DMS 273 treated with DMSO at 0.1 percent for 48 hours (cell line): Measurements from ENCODE around the gene PXDC1.
A peak's percentile ranks its signal among the peaks of the same experiment; 100 is the strongest.

ENCODE experiments used
- DNase-seq: peaks from one replicate; lab custom pipeline; 2025; lab: John Stamatoyannopoulos, UW

PXDC1 gene

DNA sequence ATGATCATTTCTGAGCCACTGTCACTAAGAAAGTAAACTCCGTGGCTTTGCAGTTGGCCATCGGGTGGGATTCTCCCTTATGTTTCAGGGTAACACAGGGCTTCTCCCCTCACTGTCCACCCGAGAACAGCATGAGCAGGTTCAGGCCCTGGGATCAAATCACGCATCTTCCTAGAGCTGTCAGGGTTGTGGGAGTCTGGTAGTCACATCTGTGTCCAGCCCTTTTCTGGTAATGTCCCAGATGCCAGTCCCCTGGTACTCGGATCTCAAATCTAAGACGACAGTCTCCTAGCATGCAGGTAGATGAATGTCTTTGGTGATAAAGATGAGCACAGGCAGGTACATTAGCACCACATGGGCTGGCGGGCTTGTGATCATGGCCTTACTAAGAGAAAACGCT, 4.8 kb downstream of the PXDC1 start:
- DNase-seq: no peak

DNA sequence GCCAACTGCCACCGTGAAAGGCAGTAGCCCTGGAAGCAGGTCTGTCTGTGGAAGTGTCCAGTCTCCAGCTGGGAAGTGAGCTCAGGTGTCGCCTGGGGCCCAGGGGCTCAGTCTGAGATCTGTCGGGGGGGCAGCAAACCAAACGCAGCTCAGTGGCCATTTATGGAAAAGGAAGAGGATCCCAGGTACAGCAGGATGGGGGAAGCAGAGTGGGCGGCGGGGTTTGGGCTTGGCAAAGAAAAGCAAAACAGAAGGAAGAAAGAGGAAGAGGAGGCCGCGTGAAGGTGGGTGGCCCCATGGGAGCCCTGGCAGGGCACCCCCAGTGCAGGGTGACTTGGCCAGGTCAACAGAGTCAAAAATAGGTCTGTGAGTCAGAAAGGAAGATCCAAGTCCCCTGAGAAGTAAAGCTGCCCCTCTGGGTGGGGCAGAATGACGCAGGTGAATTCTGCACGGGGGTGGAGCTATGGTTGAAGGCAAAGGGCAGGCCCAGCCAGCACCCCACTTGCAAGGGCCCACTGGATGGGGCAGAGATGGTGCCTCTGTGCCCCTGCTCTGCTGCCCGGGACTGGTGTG, 5.3 kb downstream of the PXDC1 start:
- DNase-seq: no peak

DNA sequence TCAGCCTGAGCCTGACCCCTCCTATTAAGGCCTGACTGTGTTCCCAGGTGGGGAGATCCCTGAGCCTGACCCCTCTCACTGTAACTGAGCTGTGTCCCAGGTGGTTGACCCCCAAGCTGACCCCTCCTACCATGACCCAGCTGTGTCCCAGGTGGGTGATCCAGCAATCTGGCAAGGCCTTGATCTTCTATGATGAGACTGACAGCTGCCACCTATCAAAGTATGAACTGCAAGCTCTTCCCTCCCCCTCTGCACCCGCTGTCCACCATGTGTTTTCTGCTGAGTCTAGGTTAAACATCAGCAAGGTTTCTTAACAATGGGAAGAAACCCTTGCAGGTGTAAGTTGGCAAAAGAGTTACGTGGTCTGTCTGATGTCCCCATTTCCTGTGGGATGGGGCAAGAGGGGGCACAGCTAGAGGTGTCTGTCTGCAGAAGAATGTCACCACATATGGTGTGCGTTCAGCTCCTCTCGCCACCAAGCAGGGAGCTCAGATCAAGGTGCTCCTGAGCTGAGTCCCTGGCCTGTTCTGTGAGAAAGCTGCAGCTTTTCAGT, 5.9 kb downstream of the PXDC1 start:
- no peak for DNase-seq

- DNase-seq: no peak
Measured at GRCh38 chr6:3744901-3745470, 6.5 kb downstream of the PXDC1 start.

GRCh38 chr6:3744211-3744900, 7.2 kb downstream of the PXDC1 start:
- no peak for DNase-seq

- DNase-seq: no peak
Measured at GRCh38 chr6:3743541-3743940, 8.0 kb downstream of the PXDC1 start.

DNA sequence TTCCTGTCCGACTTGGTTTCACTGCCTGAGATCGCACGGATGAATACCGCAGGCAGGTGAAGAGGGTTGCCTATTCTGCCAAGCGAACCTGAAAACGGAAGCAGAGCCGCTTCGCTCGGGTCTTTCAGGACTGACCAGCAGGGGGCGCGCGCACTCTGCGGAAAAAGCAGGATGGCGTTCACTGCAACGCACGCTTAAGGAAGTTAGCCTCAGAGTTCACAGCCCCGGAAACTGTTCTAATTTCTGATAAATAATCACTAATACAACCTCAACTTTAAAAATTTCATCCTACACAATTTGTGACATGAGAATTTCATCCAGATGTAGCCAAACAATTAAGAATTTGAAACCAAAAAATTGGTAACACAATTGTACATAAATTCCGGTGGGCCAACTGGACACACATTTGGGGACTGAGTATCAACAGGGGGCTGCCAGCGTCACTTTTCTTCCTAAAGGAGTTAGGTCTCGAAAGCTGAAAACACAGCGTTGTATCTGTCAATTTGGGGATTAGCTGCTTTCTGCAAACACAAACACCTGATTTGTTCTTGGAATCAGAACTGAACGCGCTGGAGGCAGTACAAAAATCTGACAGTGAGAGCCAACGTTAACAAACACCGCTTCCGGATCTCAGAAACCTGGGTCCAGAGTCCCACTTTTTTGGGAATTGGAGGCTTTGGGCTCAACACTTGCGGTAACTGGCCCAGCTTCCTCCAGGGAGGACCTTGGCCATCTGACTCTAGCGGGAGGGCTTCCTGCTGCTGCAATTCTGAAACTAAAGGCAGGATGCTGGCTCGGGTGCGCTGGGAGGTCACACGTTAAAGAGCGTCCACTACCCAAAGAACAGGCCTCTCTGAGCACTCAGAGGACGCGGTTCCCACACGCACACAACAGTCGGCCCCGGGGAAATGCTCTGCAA, 8.8 kb downstream of the PXDC1 start:
- DNase-seq: no peak

DNA sequence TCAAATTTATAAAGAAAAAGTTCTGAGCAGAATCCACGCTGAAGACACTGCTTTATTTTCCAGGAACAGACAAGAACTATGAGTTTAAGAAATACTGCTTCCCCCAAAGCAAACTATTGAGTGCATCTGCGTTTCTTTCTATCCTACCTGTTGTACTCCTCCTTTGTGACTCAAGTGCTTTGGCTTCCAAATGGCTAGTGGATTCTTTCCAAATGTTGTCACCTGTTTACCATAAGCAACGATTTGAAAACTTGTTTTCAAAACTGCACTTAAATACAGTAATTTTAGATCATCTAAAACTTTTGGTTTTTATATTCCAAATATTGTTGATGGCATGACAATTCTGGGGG, 9.5 kb downstream of the PXDC1 start:
- DNase-seq: no peak

DNA sequence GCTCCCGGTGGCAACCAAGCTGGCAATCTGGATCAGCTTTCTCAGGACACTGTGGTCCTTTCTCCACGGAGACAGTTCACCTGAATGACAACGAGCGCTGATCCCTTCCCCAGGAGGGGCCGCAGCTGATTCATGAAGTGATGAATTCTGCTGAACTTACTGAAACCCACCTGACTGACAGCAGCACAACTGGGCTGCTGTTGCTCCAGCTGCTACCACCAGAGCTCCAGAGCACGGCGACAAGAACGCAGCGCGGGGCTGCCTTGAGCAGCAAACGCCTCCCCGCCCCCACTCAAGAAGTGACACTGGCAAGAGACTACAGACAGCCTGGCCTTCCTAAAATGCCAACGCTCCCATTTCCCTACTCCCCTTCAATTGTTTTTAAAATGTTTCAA, 10.0 kb downstream of the PXDC1 start:
- DNase-seq: no peak

GRCh38 chr6:3740551-3741476, 10.7 kb downstream of the PXDC1 start:
- DNase-seq: no peak

- DNase-seq: no peak
Measured at GRCh38 chr6:3739311-3739897, 12.1 kb downstream of the PXDC1 start.

DNA sequence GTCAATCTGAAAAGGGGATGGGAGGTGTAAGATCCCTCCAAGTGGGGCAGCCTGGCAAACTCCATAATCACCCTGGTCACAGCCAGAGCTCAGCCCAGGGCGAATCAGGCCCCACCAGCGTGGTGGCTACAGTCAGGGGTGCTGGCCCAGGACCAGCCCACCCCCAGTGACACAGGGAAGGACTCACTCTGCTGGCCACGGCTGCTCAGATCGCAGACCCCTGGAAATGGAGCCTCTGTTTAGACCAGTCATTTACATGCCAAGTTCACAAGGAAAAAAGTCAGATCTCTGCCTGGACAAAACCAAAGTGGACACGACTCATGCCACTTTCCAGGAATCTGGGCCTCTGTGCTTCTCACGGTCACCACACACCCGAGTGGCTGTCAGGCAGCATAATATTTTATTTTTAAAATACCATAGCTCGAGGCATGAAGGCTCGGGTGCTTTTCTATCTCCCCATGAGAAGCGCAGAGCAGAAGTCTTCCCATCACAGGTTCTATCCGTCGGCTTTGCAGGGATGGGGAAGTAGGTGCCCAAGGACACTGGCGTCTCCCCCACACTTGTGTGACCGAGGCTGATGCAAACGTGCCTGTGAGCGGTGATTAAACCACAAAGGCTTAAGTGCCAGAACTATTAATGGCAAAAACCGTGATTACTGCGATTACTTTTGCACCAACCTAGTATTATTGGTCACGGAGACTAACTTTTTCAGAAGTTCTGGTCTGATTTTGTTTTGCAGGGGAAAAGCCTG, 13.0 kb downstream of the PXDC1 start:
- no peak for DNase-seq

DNA sequence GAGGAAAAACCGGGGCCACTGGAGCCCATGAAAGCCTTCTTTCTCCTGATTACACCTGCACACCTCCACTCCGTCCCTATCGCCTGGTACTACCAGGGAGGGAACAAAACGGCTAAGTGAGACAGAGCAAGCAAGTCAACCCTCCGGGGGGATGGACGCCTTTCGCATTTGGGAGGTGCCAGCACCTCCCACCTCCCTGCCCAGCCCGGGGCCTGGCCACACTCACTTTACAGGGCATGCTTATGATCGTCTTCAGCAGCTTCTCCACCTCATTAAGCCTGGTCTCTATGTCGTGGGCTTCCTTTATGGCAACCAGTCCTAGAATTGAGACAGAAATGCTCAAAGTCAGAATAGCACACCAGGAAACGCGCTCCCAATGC, 13.7 kb downstream of the PXDC1 start:
- no peak for DNase-seq

DNA sequence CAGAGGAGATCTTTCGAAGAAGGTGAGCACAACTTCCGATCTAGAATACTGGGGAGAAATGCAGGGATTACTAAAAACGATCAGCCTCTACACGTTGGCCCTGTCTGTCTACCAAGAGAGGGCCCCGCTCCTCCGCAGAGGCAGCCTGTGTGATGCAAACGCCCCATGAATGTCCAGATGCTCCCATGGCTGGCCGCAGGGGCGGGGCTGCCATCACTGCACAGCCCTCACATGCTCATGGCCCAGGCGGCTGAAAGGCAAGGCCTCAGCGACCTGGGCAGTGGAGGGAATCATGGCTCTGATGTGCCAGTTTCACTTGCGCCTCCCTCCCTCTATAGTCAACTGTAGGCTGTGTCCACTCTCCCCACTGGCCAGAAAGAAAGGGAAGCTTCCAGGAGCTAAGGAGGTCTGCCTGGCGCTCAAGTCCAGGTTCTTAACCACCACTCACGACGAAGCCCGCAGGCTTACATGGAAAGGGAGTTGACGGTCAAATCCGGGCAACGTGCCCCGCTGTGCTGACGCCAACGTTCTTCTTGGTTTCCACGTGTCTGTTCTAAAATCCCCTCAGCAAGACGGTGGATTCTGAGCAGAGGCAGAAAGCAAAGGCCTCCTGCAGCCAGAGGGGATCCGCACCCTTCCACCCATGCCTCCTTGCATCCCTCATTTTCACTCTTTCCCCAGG, 14.2 kb downstream of the PXDC1 start:
- no peak for DNase-seq

DNA sequence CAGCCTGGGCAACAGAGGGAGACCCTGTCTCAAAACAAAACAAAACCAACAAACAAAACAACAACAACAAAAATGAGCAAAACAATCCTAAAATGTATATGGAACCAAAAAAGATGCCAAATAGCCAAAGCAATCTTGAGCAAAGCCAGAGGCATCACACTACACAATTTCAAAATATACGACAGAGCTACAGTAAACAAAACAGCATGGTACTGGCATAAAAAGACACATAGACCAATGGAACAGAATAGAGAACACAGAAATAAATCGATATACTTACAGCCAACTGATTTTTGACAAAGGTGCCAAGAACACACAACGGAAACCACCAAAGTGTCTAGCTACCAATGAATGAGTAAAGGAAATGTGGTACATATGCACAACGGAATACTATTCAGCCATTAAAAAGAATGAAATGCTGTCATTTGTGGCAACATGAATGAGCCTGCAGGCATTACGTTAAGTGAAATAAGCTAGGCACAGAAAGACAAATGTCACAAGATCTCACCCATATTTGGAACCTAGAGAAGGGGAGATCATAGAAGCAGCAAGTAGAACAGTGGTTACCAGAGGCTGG, 16.4 kb downstream of the PXDC1 start:
- DNase-seq: no peak

- DNase-seq: no peak
Measured at GRCh38 chr6:3734023-3734422, 17.5 kb downstream of the PXDC1 start.

DNA sequence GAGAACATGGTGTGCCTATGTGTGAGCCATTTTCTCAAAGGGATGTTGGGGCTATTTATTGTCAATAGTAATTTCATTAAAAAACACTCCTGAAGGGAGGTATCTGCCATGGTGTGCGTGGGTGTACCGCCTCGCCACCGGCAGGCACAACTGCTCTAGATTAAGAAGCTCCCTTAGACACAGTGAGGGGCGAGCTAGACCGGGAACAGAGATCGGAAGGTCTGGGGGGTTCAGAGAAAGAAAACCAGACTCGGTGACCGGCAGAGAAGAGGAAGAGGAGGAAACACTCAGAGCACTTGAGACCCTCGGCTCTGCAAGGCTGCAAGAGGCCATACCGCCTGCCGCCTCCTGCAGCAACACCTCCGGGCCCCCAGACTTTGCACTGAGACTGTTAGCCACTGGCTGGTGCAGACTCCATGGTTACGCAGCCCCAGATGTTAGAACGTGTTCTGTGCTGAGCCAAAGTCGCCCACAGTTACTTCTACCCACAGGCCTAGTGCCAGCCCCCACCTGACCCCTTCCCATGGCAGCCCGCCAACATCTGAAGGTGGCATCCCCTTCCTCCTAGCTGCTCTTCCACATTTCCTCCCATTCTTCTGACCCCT, 18.1 kb downstream of the PXDC1 start:
- no peak for DNase-seq

GRCh38 chr6:3732345-3733141, 19.0 kb downstream of the PXDC1 start:
- DNase-seq: peak; percentile 31
